ENCODE data around the gene SKAP2.

The SKAP2 gene

GRCh38 chr7:26664735-26665416, 199.5 kb downstream of the SKAP2 start:
- DNase-seq (ENCODE audit: low spot score): peak; percentile 56

DNA sequence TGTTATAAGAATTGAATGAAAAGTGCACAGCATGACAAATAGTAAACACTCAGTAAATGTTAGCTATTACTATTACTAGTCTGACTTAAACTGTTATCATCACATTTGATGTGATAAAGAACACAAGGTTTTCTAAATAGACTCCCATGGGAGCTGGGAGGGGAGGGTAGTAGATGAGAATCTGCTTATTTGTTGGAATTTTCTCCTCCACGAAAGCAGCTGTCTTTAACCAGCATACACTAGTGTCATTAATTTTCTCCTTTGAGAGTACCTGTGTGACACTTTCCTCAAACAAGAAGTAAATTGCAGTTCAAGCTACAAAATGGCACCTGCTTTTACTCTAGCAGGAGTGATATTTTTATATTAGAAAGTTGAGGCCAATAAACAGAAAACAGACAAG, 200.1 kb downstream of the SKAP2 start:
- DNase-seq (ENCODE audit: low spot score): no peak

- DNase-seq (ENCODE audit: low spot score): no peak
Observed at GRCh38 chr7:26663874-26664273, 200.5 kb downstream of the SKAP2 start.

GRCh38 chr7:26662646-26663045, 201.7 kb downstream of the SKAP2 start:
- DNase-seq (ENCODE audit: low spot score): peak; percentile 8

DNA sequence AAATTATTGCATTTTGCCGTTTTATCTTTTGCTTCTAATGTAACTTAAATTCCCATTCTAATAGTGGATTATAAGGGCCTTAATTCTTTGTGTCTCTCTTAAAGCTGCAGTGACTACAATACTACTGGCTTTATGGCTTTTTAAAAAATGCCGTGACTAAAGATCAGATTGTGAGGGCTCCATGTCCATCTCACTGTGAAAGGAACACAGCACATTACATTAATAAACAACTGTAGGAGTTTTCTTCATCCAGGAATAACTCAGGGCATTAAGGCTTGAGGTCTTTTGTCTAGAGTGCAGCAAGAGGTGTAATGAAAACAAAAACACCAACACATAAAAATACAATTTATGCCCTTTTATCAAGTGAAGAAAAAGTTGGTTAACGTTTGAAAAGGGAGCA, 205.3 kb downstream of the SKAP2 start:
- no peak for DNase-seq (ENCODE audit: low spot score)

GRCh38 chr7:26658389-26659084, 205.9 kb downstream of the SKAP2 start:
- peak; percentile 60 for DNase-seq (ENCODE audit: low spot score)

GRCh38 chr7:26657686-26658388, 206.6 kb downstream of the SKAP2 start:
- DNase-seq (ENCODE audit: low spot score): peak; percentile 40

- peak; percentile 27 for DNase-seq (ENCODE audit: low spot score)
Observed at GRCh38 chr7:26657206-26657641, 207.2 kb downstream of the SKAP2 start.

- no peak for DNase-seq (ENCODE audit: low spot score)
Observed at GRCh38 chr7:26656735-26657134, 207.7 kb downstream of the SKAP2 start.

DNA sequence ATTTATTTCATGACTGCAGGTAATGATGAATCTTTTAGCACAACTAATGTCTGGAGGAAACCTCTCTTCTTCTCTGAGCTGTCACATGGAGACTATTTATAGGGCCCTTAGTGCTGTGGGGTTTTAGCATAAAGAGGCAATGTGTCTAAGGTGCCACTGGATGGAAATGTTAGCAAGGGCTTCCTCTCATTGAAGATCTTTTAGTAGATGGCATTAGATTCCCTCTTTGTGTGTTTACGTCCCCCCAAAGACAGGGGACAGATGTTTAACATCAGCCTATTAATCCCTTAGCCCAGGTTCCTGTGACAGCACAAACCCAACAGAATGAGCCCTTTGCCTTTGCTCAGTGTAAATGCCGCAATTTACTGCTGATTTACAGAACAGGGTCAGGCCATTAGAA, 208.6 kb downstream of the SKAP2 start:
- no peak for DNase-seq (ENCODE audit: low spot score)

DNA sequence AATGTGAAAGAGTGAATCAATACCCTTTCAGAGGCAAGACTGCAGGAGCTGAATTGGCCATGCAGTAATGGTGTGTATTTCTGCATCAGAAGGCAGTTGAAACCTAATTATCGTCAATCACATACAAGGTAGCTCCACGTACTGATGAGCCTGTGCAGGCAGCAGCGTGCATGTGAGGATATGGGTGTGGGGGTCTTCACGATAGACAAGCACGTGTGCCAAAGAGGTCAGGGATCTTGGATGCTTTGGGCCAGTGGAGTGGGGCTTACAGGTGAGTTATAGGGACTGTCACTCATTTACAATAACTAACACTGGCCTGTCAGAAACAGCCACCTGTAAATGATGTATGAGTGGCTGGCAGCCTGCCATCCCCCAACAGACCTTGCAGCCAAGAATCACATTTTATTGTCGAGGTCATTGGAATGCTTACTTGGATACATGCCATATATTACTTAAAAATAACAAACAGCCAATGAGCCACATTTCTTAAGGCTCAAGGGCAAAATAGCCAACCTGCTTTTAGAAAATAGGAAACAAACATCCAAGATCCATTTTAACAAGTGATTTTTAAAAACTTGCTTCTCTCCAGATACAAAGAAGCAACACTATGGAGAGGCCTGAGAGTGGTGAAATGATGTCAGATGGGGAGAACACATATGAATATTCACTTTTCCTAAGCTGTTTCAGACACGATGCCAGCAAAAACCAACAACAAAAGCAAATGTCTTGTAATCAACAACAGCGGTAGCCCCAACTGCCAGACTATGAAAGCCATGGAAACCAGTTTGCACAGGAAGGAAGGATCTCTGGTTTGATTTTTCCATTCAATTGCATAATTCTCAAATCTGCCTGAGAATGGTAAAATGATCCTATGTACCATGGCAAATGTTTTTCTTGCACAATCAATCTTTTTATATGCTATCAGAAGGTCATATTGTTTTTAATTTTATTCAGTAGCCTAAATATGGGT, 210.7 kb downstream of the SKAP2 start:
- DNase-seq (ENCODE audit: low spot score): peak; percentile 9

DNA sequence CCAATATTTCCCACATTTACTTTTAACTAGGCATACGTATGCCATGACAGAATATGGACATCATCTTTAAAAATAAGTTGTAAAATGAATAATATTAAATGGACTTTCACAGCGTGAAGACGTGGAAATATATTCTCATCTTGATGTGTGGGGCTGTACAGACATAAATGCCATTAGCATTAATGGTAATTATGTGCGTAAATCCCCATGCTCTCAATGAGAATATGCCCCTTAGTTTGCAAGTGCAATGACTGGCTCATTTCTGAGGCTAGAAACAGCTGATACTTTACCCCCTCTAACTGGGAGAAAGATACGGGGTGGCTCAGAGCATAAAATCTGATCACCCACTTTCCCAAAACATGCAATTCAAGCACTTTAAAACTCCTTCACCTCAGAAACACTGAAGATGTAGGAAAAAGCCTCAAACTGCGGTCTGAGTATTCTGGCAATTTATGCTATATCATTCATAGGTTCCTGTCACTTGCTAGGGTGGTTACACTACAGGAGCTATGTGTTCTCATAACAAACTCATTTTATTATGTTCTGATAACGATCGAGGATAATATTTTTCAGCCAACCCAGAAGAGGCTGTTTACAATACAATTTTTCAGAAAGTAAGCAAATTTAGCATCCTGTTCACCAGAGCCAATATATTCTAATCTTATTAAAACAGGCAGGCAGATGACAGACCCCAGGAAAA, 211.8 kb downstream of the SKAP2 start:
- no peak for DNase-seq (ENCODE audit: low spot score)

- DNase-seq (ENCODE audit: low spot score): no peak
Observed at GRCh38 chr7:26650103-26650502, 214.3 kb downstream of the SKAP2 start.

DNA sequence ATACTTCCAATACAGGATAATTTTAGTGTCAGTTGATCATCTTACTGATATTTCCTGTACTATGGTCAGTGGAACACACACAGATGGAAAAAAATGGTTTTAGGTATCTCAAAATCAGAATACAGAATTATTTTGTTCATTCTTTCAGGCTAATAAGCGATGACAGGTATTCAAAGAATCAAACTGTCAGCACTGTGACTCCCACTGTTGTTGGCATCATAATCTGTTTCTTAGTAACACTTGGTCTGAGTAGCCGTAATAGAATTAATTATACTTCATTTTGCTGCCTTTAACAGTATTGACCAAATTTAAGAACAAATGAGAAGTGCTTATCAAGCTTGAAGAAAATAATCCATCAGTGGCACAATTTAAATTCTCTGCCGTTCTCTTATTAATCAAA, 215.0 kb downstream of the SKAP2 start:
- no peak for DNase-seq (ENCODE audit: low spot score)

DNA sequence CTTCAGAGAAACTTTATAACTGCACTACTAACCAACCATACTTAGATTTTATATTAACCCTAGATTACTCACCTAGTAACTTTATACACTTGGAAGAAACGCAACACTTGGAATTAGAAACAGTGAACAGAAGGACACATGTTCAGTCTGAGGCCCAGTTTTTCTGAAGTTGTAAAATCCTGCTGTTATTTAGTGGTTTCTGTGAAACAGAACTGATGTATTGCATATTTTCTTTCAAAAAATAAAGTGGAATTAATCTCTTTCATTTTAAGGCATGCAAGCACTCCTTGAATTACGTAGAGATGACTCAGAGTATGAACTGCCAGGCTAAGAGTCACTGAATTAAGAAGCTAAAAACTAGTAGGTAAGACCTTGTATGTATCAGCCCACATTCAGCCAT, 215.8 kb downstream of the SKAP2 start:
- DNase-seq (ENCODE audit: low spot score): no peak

DNA sequence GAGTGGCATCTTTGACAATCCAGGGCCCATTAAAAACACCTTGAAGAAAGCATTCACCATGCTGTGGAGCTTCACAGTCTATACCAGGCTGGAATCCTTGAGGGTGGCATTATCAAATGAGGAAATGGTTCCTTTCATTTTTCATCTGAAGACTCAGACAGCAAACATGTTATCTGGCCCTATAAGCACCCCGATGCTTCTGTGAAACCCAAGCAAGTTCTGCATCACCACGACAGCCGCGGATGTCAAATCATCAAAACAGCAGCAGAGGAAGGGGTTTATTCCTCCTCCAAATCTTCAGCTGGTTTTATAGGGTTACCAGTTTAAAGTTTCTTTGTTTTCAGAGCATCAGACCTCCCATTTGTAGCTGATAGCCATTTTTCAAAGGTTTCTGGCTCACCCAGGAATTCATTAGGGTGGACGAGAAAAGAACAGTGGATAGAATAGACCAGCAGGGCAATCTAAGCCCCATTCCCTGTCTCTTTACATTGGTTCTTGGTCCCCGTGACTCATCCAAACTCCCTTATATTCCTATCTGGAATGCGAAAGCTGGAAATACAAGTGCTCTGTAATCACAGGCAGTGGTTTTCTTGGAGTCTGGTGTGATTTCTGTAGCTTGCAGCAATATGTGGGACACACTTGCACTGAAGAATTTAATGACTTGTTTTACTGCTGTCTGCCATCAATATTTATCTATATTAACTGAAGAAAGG, 217.9 kb downstream of the SKAP2 start:
- no peak for DNase-seq (ENCODE audit: low spot score)

DNA sequence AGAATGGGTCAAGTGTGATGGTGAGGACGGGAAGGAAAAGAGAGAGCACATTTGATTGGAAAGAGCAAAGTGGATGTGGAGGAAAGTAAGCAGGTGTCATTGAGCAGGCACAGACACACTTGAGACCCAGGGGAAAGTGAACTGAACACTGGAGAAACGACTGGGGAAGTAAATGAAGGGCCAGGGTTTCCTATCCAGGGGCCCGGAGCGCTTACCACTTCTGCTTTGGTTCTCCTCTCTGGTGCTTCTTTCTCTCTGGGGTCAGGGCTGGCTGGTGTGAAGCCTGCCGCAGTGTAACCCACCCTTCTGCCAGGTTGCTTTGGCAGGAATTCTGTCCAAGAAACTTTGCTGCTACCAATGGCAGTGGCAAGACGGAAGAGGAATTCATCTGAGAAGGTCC, 219.3 kb downstream of the SKAP2 start:
- no peak for DNase-seq (ENCODE audit: low spot score)

GRCh38 chr7:26642416-26642815, 222.0 kb downstream of the SKAP2 start:
- DNase-seq (ENCODE audit: low spot score): no peak

- no peak for DNase-seq (ENCODE audit: low spot score)
Observed at GRCh38 chr7:26639695-26640094, 224.7 kb downstream of the SKAP2 start.

- no peak for DNase-seq (ENCODE audit: low spot score)
Observed at GRCh38 chr7:26639111-26639510, 225.3 kb downstream of the SKAP2 start.

GRCh38 chr7:26638140-26638539, 226.2 kb downstream of the SKAP2 start:
- DNase-seq (ENCODE audit: low spot score): no peak
